ENCODE measurements around the gene SRGAP3. TPM values are rescaled to one million over a fixed set of nuclear protein-coding genes. Genes with fewer than 3 reads are reported as not detected.

Gene SRGAP3
- total RNA-seq, 4 donors from 2014 or later, result 2.0 to 6.9 (median 4.8) TPM

DNA sequence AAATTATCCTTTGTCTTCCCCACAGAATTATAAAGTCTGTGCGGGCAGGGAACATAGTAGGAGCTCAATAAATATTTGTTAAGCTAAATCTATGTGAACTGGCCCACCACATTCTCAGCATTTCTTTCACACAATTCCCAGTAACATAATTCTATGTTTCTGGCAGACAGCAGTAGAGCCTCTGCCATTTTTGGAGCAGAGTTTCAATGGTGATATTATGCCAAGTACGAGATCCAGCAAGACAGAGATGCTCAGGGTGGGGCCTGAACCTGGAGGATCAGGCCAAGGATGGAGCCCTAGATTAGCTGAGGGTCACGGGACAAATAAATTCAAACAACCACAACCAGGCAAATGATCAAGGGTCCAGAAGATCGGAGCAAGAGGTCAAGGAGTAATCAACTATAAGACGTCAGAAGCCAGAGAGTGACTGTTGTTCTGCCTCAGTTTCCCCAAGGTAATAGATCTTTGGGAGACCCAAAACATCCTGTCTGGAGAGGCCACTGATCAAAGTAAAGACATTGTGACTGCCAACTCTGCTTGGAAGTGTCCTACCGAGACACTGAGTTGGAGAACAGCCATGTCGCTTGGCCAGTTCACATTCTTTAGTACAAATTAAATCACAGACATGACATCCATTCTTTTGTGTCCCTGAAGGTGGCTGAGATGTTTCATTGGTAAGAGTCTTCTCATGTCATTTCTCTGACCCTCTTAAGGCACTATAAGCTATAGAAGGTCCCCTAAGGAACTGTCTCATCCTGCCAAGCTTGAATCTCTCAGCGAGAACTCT, 15.4 kb downstream of the SRGAP3 start:
- no peaks in the 10 kb centered on the region for H3K27me3 ChIP-seq
- H3K27ac ChIP-seq, result no peak overlapping the region
- 83 to 97% methylated on average over 6 to 7 of the region's 8 CpGs for WGBS, 2 donors (ENCODE audit: low coverage in 1 of 2)
- ATAC-seq, result no peak
- TF ChIP-seq POLR2AphosphoS5 (IDR thresholded peaks at IDR 0.05) (no peak), POLR2A (IDR thresholded peaks at IDR 0.05) (no peak)
- TF ChIP-seq, protein P1, sequence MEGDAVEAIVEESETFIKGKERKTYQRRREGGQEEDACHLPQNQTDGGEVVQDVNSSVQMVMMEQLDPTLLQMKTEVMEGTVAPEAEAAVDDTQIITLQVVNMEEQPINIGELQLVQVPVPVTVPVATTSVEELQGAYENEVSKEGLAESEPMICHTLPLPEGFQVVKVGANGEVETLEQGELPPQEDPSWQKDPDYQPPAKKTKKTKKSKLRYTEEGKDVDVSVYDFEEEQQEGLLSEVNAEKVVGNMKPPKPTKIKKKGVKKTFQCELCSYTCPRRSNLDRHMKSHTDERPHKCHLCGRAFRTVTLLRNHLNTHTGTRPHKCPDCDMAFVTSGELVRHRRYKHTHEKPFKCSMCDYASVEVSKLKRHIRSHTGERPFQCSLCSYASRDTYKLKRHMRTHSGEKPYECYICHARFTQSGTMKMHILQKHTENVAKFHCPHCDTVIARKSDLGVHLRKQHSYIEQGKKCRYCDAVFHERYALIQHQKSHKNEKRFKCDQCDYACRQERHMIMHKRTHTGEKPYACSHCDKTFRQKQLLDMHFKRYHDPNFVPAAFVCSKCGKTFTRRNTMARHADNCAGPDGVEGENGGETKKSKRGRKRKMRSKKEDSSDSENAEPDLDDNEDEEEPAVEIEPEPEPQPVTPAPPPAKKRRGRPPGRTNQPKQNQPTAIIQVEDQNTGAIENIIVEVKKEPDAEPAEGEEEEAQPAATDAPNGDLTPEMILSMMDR (IDR thresholded peaks at IDR 0.05), result no peak
- no peaks in the 10 kb centered on the region for H3K4me1 ChIP-seq
- H3K4me3 ChIP-seq, result no peak overlapping the region
- H3K36me3 ChIP-seq, result no peaks in the 10 kb centered on the region
- no peaks in the 10 kb centered on the region for H3K9me3 ChIP-seq

DNA sequence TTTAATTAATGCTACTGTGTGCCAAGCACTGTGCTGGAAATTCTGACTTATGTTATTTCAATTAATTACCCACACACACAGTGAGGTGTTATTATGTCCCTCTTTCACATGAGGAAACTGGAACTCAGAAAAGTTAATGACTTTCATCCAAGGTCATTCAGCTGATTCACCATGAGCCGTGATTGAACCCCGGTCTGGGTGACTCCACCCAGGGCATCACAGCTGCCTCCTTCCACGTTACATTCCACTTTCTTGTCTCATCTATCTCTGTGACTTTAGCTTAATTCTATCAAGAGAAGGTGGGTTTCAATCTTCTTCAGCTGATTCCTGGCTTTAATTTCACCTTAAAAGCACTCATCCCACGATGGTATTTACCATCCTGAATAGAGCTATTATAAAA, 16.3 kb downstream of the SRGAP3 start:
- no peak overlapping the region for H3K27ac ChIP-seq
- TF ChIP-seq, protein P1 (IDR thresholded peaks at IDR 0.05), result no peak
- TF ChIP-seq EP300 (IDR thresholded peaks at IDR 0.05) (no peak), POLR2AphosphoS5 (IDR thresholded peaks at IDR 0.05) (no peak), POLR2A (IDR thresholded peaks at IDR 0.05) (no peak)
- 76% methylated on average over 4 of the region's 4 CpGs for WGBS, 2 donors (ENCODE audit: low coverage in 1 of 2)
- H3K9me3 ChIP-seq, result no peaks in the 10 kb centered on the region
- no peaks in the 10 kb centered on the region for H3K27me3 ChIP-seq
- H3K4me3 ChIP-seq, result no peak overlapping the region
- no peak for ATAC-seq
- H3K36me3 ChIP-seq, result no peaks in the 10 kb centered on the region
- H3K4me1 ChIP-seq, result no peaks in the 10 kb centered on the region

DNA sequence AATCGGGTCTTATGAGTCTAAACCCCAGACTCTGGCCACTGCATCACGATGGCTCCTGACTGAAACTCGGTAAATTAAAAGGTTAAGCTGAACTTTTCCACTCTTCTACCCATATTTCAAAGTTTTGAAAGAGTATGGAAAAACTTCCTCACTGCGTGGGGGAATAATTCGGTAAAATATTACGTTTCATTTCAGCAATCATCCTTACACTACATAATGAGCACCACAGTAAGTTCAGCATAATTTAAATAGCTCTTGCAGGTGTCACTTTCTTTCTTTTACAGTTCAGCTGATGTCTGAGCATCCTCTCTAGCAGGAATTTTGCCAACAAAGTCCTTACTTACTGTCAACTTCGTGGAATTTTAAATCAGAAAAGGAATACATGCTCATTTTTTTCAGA, 17.5 kb downstream of the SRGAP3 start:
- WGBS, 2 donors (ENCODE audit: low coverage in 1 of 2), result 67 to 83% methylated on average over 7 of the region's 7 CpGs

DNA sequence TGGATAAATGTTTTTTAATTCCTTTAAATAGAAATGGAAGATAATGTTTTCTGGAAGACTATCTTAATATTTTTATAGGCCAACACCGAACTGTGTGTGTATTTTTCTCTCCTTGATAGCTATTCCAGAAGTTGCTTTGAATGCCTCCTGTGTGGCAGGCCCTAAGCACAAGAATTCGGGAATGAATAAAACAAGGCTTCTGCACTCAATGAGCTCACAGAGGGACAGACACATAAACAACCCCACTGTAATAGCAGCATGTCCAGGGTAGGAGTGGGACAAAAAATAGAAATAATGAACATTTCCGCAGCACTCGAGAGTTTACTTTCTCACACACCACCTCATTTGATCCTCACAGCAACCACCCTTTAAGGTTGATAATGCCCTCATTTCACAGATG, 18.0 kb downstream of the SRGAP3 start:
- Histone ChIP-seq H3K4me1 (peaks cover 0 to 2% (median 0%) of the 10 kb centered on the region in 3 donors), H3K9me3 (no peaks in the 10 kb centered on the region), H3K27me3 (no peaks in the 10 kb centered on the region), H3K4me3 (no peak overlapping the region), H3K36me3 (no peaks in the 10 kb centered on the region), H3K27ac (no peak overlapping the region)
- TF ChIP-seq, protein P1 (IDR thresholded peaks at IDR 0.05), result no peak
- no peak for TF ChIP-seq POLR2AphosphoS5 (IDR thresholded peaks at IDR 0.05)
- no peak for TF ChIP-seq POLR2A (IDR thresholded peaks at IDR 0.05)
- no peak for TF ChIP-seq EP300 (IDR thresholded peaks at IDR 0.05)
- WGBS, 2 donors (ENCODE audit: low coverage in 1 of 2), result 60 to 67% methylated on average over 4 of the region's 4 CpGs
- no peak for ATAC-seq

More for the DNA sequence above, 17.5 kb downstream of the SRGAP3 start:
- H3K27me3 ChIP-seq, result no peaks in the 10 kb centered on the region
- no peaks in the 10 kb centered on the region for H3K4me1 ChIP-seq
- ATAC-seq, result no peak
- no peaks in the 10 kb centered on the region for H3K36me3 ChIP-seq
- no peak overlapping the region for H3K4me3 ChIP-seq
- TF ChIP-seq POLR2A (IDR thresholded peaks at IDR 0.05), result no peak
- no peak for TF ChIP-seq POLR2AphosphoS5 (IDR thresholded peaks at IDR 0.05)
- TF ChIP-seq EP300 (IDR thresholded peaks at IDR 0.05), result no peak
- TF ChIP-seq, protein P1 (IDR thresholded peaks at IDR 0.05), result no peak
- no peak overlapping the region for H3K27ac ChIP-seq
- no peaks in the 10 kb centered on the region for H3K9me3 ChIP-seq

DNA sequence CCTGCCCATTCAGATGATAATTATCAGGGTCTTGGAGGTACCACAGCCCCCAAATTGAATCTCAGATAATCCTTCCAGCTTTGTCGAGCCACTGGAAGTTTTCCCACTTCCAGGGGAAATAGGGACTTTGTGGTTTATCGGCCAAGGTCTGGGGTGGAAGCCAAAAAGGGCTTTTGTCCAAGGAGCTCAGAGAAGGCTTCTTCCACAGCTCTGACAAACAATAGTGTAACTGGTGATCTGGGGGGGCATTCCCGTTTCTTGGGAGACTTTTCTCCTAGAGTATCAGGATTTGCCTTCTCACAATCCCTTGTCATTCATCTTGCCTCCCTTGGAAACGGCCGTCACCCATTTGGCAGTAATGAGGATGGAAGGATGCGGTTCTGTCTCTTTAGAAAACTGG, 18.4 kb downstream of the SRGAP3 start:
- no peak overlapping the region for H3K27ac ChIP-seq
- no peak for ATAC-seq

More for the DNA sequence above, 18.4 kb downstream of the SRGAP3 start:
- WGBS, 2 donors (ENCODE audit: low coverage in 1 of 2), result 39% methylated on average over 6 of the region's 6 CpGs; no CpG with 5 or more reads in 1 of the 2 donors
- Histone ChIP-seq H3K36me3 (no peaks in the 10 kb centered on the region), H3K27me3 (no peaks in the 10 kb centered on the region), H3K9me3 (no peaks in the 10 kb centered on the region), H3K4me1 (peaks cover 0 to 6% (median 3%) of the 10 kb centered on the region in 3 donors), H3K4me3 (no peak overlapping the region)
- TF ChIP-seq EP300 (IDR thresholded peaks at IDR 0.05), result no peak
- TF ChIP-seq POLR2A (IDR thresholded peaks at IDR 0.05), result no peak
- no peak for TF ChIP-seq POLR2AphosphoS5 (IDR thresholded peaks at IDR 0.05)
- TF ChIP-seq, protein P1 (IDR thresholded peaks at IDR 0.05), result no peak

Measured in gastroesophageal sphincter (tissue), 4 donors.